Measurements from ENCODE around the gene LHX3.

- TF ChIP-seq CTCF (conservative IDR thresholded peaks at IDR 0.05 in 1 of 2, IDR thresholded peaks at IDR 0.05 in 1 of 2; ENCODE audit: low read depth in 1 of 2, low read length in 2 of 2) (no peak), EZH2 (IDR thresholded peaks at IDR 0.05; ENCODE audit: low read length, missing control alignments) (no peak)
These were observed 57.7 kb downstream of the LHX3 start for GRCh38 chr9:136147038-136147889.
